Measurements from ENCODE around the gene SV2B.

DNA sequence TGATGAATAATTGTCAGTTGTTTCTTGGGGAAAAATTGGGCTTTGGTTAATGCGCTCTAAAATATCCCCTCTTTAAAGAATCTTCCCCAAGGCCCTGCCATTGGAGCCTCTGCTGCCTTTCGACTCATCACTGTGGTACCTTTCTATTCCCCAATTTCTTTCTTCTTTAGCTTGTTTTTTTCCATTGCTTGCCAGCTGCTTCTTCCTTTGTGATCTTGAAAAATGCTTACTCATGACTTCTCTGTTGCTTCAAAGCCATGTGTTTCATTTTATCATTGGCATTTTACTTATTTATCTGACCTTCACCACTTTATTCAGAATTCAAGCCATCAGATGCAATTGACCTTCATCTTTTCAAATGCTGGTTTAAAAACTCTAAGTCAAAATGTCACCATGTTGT lies 84.4 kb downstream of the SV2B start:
- no peak for TF ChIP-seq CTCF (IDR thresholded peaks at IDR 0.05)
- TF ChIP-seq SMC3 (IDR thresholded peaks at IDR 0.05) = no peak
- TF ChIP-seq HMGXB4 (CRISPR knock-in tag; IDR thresholded peaks at IDR 0.05; ENCODE audit: borderline replicate concordance) = no peak
